ENCODE measurements around the gene GTF2IRD1. TPM values are rescaled to one million over a fixed set of nuclear protein-coding genes. Genes with fewer than 3 reads are reported as not detected.

GTF2IRD1 gene
- total RNA-seq, 1 experiment from 2014 or later, result 42.9 TPM

DNA sequence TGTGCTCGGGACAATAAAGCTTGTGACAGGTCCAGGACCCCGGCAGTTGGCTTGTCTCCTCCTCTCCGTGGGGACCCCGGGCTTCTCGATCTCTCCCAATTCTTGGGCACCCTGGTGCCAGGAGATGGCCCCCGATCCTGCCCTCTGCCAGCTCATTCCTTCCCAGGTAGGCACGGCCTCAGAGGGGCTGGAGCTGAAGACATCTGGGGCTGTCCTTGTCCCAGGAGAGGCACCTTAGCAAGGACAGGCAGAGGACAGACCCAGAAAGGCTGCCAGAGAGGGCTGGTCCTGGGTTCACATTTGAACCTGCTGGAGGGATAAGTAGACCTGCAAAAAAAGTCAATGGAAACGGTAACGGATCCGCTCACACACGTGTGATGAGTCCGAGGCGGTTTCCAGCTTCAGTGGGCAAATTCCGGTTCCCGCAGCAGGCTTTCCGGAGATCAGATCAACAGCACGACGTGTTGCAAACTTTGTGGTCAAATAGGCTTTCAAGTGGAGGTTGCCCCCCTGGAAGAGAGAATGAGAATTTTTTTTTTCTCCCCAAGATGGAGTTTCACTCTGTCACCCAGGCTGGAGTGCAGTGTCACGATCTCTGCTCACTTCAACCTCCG is 47.7 kb upstream of the GTF2IRD1 start:
- no peak for ATAC-seq
- TF ChIP-seq ATF6 (CRISPR knock-in tag; IDR thresholded peaks at IDR 0.05) (no peak), FOXK1 (CRISPR knock-in tag; IDR thresholded peaks at IDR 0.05) (no peak), FOXJ3 (CRISPR knock-in tag; IDR thresholded peaks at IDR 0.05; ENCODE audit: borderline replicate concordance) (no peak), ZNF121 (CRISPR knock-in tag; IDR thresholded peaks at IDR 0.05) (no peak)
- TF ChIP-seq, protein P1, sequence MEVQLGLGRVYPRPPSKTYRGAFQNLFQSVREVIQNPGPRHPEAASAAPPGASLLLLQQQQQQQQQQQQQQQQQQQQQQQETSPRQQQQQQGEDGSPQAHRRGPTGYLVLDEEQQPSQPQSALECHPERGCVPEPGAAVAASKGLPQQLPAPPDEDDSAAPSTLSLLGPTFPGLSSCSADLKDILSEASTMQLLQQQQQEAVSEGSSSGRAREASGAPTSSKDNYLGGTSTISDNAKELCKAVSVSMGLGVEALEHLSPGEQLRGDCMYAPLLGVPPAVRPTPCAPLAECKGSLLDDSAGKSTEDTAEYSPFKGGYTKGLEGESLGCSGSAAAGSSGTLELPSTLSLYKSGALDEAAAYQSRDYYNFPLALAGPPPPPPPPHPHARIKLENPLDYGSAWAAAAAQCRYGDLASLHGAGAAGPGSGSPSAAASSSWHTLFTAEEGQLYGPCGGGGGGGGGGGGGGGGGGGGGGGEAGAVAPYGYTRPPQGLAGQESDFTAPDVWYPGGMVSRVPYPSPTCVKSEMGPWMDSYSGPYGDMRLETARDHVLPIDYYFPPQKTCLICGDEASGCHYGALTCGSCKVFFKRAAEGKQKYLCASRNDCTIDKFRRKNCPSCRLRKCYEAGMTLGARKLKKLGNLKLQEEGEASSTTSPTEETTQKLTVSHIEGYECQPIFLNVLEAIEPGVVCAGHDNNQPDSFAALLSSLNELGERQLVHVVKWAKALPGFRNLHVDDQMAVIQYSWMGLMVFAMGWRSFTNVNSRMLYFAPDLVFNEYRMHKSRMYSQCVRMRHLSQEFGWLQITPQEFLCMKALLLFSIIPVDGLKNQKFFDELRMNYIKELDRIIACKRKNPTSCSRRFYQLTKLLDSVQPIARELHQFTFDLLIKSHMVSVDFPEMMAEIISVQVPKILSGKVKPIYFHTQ (CRISPR knock-in tag; IDR thresholded peaks at IDR 0.05), result no peak
- TF ChIP-seq, protein P2, sequence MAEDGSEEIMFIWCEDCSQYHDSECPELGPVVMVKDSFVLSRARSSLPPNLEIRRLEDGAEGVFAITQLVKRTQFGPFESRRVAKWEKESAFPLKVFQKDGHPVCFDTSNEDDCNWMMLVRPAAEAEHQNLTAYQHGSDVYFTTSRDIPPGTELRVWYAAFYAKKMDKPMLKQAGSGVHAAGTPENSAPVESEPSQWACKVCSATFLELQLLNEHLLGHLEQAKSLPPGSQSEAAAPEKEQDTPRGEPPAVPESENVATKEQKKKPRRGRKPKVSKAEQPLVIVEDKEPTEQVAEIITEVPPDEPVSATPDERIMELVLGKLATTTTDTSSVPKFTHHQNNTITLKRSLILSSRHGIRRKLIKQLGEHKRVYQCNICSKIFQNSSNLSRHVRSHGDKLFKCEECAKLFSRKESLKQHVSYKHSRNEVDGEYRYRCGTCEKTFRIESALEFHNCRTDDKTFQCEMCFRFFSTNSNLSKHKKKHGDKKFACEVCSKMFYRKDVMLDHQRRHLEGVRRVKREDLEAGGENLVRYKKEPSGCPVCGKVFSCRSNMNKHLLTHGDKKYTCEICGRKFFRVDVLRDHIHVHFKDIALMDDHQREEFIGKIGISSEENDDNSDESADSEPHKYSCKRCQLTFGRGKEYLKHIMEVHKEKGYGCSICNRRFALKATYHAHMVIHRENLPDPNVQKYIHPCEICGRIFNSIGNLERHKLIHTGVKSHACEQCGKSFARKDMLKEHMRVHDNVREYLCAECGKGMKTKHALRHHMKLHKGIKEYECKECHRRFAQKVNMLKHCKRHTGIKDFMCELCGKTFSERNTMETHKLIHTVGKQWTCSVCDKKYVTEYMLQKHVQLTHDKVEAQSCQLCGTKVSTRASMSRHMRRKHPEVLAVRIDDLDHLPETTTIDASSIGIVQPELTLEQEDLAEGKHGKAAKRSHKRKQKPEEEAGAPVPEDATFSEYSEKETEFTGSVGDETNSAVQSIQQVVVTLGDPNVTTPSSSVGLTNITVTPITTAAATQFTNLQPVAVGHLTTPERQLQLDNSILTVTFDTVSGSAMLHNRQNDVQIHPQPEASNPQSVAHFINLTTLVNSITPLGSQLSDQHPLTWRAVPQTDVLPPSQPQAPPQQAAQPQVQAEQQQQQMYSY (CRISPR knock-in tag; IDR thresholded peaks at IDR 0.05), result no peak
- CTCF ChIA-PET, result interaction anchor here (0.5 to 10.3 kb wide), 79 partner anchors 11 to 692 kb away, joined by 3 to 275 read pairs (median 4); partner anchors contain the start of gene LIMK1
- Mint-ChIP-seq H3K4me3 (no peak overlapping the region), H3K27me3 (ENCODE audit: low read depth) (peaks cover 3% of the 10 kb centered on the region; the same call in 1 of the 2 replicates), H3K27ac (no peak overlapping the region), H3K36me3 (peaks cover 8% of the 10 kb centered on the region), H3K9me3 (no peaks in the 10 kb centered on the region), H3K4me1 (peaks cover 5% of the 10 kb centered on the region; the same call in 1 of the 2 replicates)
- POLR2A ChIA-PET, result interaction anchor here (0.5 to 0.7 kb wide), 3 partner anchors 15 to 252 kb away, joined by 3 to 7 read pairs (median 3); partner anchors contain the start of gene GTF2I
- DNase-seq (ENCODE audit: low spot score), result no peak

DNA sequence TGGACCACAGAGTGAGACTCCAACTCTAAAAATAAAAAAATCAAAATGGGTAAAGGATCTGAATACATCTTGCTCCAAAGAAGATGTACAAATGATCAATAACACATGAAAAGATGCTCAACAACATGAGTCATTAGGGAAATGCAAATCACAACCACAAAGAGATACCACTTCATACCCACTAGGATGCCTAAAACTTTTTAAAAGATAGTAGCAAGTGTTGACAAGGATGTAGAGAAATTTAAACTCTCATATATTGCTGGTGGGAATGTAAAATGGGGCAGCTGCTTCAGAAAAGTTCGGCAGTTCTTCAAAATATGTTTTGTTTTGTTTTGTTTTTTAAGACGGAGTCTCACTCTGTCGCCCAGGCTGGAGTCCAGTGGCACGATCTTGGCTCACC is 45.7 kb upstream of the GTF2IRD1 start:
- H3K4me3 Mint-ChIP-seq, result no peak overlapping the region

More for the DNA sequence above, 45.7 kb upstream of the GTF2IRD1 start:
- TF ChIP-seq, protein P3, sequence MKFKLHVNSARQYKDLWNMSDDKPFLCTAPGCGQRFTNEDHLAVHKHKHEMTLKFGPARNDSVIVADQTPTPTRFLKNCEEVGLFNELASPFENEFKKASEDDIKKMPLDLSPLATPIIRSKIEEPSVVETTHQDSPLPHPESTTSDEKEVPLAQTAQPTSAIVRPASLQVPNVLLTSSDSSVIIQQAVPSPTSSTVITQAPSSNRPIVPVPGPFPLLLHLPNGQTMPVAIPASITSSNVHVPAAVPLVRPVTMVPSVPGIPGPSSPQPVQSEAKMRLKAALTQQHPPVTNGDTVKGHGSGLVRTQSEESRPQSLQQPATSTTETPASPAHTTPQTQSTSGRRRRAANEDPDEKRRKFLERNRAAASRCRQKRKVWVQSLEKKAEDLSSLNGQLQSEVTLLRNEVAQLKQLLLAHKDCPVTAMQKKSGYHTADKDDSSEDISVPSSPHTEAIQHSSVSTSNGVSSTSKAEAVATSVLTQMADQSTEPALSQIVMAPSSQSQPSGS (CRISPR knock-in tag; IDR thresholded peaks at IDR 0.05; ENCODE audit: borderline replicate concordance, low read depth), result no peak
- no peak for TF ChIP-seq IRF2 (CRISPR knock-in tag; IDR thresholded peaks at IDR 0.05; ENCODE audit: borderline replicate concordance, low read depth)
- TF ChIP-seq FOXK1 (CRISPR knock-in tag; IDR thresholded peaks at IDR 0.05), result no peak
- TF ChIP-seq, protein P4, sequence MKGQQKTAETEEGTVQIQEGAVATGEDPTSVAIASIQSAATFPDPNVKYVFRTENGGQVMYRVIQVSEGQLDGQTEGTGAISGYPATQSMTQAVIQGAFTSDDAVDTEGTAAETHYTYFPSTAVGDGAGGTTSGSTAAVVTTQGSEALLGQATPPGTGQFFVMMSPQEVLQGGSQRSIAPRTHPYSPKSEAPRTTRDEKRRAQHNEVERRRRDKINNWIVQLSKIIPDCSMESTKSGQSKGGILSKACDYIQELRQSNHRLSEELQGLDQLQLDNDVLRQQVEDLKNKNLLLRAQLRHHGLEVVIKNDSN (CRISPR knock-in tag; IDR thresholded peaks at IDR 0.05), result no peak
- TF ChIP-seq PRRX2 (CRISPR knock-in tag; IDR thresholded peaks at IDR 0.05), result no peak
- DNase-seq (ENCODE audit: low spot score) (no peak), ATAC-seq (no peak)
- no peak overlapping the region for H3K27ac Mint-ChIP-seq
- CTCF ChIA-PET, result interaction anchor here (1.0 to 10.3 kb wide), 3 partner anchors 10 to 205 kb away, joined by 3 to 275 read pairs (median 5); no protein-coding TSS in a partner anchor
- H3K9me3 Mint-ChIP-seq, result no peaks in the 10 kb centered on the region
- H3K27me3 Mint-ChIP-seq (ENCODE audit: low read depth), result peaks cover 3% of the 10 kb centered on the region; the same call in 1 of the 2 replicates
- peaks cover 4% of the 10 kb centered on the region for H3K36me3 Mint-ChIP-seq
- peaks cover 5% of the 10 kb centered on the region; the same call in 1 of the 2 replicates for H3K4me1 Mint-ChIP-seq
- POLR2A ChIA-PET, result interaction anchor here (0.7 kb wide), 1 partner anchor 72 kb away, joined by 4 read pairs; no protein-coding TSS in a partner anchor
